NCI-H82 (cell line): ENCODE measurements around the gene PCNT.
A peak's percentile ranks its signal among the peaks of the same experiment; 100 is the strongest.
"Not testable (repeated sequence)": the region's sequence is repeated elsewhere in the genome, so short reads cannot be mapped to it uniquely, and the experiment has no call there.

Experiments
- DNase-seq: peaks from one replicate; lab custom pipeline; 2025; lab: John Stamatoyannopoulos, UW

PCNT gene

DNA sequence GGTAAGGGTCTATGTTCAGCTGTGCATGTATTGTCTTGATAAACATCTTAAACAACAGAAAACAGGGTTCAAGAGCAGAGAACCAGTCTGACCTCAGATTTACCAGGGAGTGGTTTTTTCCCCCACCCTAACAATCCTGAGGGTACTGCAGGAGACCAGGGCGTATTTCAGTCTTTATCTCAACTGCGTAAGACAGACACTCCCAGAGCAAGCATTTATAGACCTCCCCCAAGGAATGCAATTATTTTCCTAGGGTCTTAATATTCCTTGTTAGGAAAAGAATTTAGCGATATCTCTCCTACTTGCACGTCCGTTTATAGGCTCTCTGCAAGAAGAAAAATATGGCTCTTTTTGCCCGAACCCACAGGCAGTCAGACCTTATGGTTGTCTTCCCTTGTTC, 124.9 kb downstream of the PCNT start:
- DNase-seq = not testable (repeated sequence)

DNA sequence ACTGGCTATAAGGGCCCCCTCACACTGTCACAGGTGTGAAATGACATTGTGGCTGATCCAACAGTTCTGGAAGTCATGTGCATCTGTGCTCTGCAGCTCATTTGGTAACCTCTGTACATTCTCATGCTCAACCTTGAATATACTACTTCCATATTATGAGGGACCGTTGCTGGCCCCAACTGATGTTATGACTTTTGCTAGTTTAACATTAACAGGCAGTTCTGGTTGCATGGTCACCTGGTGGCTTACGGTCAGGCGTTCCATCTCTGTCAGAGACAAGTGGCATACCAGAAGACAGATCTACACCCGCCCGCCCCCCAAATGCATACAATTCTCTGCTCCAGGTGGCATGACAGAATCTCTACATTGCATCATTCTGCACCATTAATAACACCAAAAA, 128.8 kb downstream of the PCNT start:
- DNase-seq = no peak

DNA sequence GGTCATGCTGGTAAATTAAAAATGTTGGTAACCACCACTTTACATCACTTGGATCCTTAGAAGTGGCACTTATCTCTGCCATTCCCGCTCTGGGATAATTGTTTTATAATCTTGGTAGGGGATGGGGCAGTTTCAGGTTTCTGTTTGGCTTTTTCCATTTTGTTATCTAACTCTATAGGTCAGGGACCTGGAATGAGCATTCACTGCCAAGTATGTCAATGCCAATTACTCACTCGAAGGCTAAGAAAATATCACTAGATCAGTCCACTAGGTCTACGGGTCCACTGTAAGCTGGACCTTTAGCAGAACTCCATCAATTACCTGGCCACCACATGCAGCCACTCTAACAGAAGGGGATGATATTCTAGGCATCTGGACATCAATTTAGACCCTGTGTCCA, 130.2 kb downstream of the PCNT start:
- DNase-seq = no peak

DNA sequence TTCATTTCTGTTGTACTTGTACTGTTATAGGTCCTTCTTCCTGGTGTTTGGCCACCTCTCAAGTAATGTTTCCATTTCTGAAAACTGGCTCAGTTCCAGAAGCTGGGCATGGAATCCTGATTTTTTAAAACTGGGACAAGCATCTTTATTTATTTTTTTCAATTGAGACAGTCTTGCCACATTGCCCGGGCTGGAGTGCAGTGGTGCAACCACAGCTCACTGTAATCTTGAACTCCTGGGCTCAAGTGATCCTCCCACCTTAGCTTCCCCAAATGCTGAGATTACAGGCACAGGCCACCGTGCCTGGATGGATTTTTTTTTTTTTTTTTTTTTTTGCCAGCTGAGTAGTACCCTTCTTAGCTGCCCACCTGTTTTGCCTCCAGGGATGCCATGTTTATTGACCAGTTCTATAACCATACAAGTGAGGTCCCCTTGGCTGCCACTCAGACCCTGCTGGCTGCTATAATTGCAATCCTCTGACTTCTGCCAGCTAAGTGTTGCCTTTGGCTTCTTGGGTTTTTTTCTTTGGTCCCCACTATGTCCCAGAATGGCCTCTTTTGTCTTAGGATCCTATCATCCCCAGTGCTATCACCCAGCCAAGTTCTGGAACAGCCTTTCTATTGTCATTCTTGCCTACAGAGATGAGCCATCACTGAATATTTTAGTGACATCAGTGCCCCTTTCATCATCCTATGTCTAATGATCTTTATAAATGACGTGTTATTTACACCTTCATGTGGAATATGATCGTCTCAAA, 130.9 kb downstream of the PCNT start:
- no peak for DNase-seq

DNA sequence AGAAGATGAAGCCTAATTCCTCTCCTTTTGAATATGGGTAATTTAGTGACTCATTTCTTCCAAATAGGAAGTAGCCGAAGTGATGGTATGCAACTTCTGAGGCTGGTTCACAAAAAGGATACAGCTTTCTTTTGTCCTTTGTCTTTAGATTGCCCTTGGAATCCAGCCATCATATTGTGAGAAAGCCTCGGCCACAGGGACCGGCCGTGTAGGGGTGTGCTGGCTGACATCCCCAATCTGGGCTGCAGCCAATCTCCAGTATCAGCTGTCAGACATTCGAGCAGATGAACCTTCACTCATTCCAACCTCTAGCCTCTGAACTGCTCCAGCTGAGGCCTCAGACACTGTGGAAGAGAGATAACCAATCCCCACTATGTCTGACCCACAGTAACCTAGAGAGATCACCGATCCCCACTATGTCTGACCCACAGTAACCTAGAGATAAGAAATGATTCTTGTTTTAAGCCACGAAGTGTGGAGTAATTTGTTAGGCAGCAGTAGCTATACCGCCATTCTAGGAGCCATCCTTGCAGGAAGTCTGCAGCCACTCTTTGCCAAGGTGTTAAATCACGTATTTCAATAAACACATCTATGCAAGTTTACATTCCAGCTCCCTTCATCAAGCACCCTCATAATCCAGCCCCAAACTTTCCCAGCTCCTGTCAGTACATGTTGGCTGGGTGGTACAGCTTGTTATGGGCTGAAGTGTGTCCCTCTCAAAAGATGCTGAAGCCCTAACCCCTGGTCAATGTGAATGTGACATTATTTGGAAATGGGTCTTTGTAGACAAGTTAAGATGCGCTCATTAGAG, 131.8 kb downstream of the PCNT start:
- DNase-seq = no peak

DNA sequence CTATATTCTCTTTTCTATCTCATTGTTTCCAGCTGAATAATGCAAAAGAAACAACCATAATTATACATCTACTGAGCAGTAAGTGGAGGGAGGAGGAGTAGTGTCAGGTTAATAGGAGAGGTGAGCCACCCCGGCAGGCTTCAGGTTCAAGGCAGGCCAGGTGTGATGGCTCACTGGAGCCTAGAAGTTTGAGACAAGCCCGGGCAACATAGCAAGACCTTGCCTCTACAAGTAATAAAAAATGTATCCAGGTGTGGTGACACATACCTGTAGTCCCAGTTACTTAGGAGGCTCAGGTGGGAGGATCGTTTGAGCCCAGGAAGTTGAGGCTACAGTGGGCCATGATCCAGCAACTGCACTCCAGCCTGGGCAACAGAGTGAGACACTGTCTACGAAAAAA, 132.8 kb downstream of the PCNT start:
- DNase-seq = no peak

DNA sequence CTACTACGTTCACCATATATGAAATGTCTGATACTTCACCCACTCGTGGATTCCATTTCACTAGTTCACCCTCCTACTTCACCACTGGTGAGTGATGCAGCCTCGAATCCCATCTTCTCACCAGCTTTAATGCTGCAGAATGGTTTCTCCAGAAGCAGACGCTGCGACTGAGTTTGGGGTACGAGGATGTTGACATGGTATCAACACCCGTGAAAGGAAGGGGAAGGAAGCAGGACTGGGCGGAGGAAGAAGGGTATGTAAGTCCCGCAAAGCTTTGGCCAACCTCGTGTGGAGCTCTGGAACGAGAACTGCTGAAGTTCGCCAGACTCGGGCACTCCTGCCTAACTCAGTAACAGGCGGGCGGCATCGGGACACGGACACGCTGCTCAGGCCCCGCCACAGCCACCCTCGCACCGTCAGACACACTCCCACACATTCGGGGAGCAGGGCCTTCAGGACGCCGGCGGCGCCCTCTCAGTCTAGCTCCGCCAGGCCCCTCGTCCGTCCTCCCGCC, 133.9 kb downstream of the PCNT start:
- DNase-seq = peak; percentile 57

DNA sequence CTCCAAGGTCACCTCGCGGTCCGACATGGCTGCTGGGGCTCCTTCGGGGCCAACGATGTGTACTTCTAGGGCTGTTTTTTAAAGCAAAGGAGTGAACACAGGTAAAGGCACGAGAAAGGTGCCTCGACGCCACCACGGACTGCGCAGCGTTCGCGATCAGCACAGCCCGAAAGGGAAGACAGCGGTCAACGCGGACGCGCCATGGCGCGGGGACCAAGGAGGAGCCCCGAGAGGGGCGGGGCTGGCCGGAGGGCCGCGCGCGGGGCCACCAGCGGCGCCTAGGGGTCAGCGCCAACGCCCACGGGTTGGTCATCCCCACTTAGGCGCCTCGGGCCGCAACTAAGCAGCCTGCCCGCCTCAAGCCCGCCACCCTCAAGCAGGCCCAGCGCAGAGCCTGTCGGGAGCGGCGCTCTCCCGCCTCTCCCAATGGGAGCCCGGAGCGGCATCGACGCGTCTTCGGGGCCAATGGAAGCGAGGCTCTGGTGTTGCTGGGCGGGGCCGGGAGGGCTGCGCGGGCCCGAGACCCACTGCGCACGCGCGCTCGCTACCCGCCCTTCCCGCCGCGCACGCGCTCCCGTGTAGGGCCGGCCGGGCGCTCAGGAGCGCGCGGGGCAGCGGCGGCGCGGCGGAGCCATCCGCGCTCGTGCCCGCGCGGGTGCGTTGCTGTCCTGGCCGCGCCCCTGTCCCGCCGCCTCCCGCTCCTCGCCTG, 134.5 kb downstream of the PCNT start, which contains the start of gene DIP2A:
Gene DIP2A (plus strand): TSS at position 577 of the 709 bp plus-strand sequence. CDS start 241 bp downstream, outside the sequence.
- peak; percentile 99 for DNase-seq

DNA sequence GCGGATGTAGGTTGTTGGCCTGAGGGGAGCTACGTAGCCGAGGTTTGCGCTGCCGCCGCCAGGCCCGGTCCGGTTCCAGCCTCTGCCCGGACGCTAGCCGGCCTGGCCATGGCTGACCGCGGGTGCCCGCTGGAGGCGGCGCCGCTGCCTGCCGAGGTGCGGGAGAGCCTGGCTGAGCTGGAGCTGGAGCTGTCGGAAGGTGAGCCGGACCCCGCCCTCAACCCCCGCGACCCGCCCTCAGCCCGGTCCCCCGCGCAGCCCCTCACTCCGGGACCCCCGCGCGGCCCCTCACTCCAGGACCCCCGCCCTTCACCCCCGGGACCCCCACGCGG, 135.0 kb downstream of the PCNT start:
- no peak for DNase-seq

DNA sequence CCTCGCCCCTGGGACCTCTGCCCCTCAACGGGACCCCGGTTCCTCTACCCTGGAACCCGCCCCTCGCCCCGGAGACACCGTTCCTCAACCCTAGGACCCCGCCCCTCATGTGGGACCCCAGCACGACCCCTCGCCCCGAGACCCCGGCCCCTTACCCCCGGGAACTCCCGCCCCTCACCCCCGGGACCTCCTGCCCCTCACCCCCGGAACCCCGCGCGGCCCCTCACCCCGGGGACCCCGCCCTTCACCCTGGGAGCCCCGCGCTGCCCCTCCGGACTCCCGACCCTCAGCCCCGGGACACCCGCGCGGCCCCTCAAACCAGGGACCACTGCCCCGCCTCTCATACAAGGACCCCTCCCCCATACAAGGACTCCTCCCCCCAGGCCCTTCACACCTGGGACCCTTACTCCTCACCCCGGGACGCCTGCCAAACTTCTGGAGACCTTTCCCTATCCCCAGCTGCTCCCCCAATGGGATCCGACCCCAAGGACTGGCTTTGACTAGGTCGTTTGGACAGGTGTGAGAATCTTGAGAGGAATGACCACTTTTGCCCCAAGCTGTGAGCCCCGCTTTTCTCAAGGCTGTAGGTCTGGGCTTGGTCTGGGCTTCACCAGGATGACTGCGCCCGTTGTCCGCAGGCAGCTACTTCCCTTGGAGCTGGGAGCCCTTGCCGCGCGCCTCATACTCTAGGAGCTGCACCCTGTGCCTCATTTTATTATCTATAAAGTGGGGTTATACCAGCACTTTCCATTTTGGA, 135.6 kb downstream of the PCNT start:
- DNase-seq = peak; percentile 59

DNA sequence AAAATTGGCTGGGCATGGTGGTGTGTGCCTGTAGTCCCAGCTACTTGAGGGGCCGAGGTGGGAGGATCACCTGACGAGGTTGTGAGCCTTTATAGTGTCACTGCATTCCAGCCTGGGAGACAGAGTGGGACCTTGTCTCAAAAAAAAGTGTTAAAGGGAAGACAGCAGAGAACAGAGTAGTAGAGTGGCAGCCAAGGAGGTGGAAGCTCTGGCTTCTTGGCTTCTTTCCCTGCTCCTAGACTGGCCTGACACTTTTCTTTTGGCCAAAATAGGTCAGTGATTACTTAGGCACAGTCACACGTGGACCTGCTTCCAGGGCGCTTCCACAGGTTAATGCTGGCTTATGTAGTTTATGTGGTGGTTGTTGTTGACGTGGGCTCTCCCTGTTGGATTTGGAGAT, 138.0 kb downstream of the PCNT start:
- no peak for DNase-seq

DNA sequence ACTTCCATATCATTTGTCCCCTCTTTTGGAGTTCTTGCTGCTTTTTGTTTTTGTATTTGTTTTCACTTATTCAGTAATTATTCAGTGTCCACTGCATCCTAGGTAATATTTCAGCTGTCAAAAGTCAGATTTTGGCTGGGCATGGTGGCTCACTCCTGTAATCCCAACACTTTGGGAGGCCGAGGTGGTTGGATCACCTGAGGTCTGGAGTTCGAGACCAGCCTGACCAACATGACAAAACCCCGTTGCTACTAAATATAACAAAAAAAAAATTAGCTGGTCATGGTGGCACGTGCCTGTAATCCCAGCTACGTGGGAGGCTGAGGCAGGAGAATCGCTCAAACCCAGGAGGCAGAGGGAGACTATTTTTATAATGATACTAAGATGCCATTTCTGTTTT, 141.2 kb downstream of the PCNT start:
- DNase-seq = not testable (repeated sequence)

DNA sequence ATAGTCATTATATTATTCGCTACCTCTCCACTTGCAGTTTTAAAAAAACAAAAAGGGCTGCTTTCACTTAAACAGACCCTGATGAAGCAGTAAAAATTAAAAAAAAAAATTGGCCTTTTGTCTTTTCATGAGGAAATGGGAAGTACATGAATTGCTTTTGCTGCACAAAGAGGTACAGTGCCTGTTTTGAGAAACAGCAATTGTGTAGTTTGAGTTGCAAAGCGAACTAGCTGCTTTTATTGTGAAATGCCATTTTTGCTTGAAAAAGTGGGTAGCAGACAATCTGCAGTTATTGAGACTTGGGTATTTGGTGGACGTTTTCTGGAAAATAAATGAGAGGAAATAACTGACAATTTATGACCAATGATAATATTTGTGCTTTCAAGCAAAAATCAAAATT, 141.7 kb downstream of the PCNT start:
- DNase-seq = no peak

DNA sequence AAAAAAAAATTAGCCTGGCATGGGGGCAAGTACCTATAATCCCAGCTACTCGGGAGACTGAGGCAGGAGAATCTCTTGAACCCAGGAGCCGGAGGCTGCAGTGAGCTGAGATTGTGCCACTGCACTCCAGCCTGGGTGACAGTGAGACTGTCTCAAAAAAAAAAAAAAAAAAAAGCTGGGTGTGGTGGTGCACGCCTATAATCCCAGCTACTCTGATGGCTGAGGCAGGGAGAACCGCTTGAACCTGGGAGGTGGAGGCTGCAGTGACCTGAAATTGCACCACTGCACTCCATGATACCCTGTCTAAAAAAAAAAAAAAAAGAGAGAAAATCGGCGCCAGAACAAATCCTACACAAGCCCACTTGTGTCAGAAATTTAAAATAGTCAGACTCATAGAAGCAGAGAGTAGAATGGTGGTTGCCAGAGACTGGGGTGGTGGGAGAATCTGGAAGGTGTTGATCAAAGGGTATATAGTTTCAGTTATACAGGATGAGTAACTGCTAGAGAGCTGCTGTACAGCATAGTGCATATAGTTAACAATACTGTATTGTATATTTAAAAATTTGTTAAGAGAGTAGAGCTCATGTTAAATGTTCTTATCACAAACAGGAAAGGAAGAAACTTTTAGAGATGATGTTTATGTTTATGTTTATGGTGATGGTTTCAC, 144.3 kb downstream of the PCNT start:
- no peak for DNase-seq

DNA sequence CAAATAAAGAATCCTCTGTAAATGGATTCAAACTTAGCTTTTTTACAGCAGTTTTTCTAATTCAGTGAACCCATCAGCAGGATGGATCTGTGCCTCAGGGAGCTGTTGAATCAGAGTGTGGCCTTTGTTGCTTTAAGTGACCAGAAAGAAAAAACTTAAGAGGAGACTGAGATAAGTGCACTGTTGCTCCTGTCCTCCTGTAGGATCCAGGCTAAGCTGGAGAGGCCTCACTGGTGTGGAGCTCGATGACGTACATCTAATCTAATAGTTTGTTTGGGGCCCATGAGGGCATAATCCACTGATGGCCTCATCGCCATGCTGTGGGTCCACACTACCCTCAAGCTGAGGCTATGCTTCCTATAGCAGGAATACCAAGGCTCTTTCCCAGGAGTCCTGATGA, 145.3 kb downstream of the PCNT start:
- DNase-seq = peak; percentile 54

DNA sequence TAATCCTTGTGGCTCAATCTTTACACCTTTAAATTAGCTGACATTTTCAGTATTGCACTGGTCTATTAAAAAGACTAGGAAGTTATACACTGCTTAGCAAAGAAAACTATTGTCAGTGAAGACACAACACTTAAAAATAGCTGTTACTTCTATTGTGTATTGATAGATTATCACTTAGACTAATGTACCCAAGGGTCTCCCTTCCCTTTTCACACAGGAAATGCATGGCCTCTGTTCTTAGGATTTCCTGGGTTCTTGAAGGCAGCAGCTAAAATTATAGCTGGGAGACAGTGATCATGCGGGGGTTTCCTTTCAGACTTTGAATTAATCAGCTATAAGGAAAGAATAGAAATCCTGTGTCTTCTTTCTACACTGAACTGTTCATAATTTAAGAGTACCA, 147.6 kb downstream of the PCNT start:
- no peak for DNase-seq

DNA sequence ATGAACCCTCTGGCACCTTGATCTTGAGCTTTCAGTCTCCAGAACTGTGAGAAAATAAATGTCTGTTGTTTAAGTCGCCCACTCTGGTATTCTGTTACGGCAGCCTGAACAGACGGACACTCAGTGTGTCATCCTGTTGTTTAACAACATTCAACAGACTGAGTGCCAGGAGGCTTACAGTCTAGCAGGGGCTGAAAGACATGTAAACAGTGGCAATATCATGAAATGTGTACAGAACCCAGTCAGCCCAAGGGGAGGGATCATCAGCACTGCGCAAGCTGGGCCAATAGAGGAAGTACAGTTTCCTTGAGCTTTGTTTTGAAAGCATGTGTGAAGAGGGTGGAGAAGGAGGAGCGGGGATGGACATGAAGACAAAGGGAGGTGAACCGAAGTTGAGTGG, 148.3 kb downstream of the PCNT start:
- DNase-seq = no peak

DNA sequence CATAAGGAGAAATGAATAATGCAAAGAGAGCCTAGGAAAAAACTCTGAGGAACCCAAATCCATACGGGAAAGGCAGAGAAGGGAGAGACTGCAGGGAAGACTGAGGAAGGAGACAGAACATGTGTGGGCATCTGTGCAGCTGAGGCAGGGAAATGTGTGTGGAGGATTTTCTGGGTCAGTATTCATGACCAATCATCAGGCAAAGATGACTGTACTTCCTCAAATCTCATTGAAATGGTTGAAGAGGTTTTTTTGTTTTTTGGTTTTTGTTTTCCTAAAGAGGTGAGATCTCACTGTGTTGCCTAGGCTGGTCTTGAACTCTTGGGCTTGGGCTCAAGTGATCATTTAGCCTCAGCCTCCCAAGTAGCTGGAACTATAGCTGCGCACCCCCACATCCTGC, 150.4 kb downstream of the PCNT start:
- no peak for DNase-seq

DNA sequence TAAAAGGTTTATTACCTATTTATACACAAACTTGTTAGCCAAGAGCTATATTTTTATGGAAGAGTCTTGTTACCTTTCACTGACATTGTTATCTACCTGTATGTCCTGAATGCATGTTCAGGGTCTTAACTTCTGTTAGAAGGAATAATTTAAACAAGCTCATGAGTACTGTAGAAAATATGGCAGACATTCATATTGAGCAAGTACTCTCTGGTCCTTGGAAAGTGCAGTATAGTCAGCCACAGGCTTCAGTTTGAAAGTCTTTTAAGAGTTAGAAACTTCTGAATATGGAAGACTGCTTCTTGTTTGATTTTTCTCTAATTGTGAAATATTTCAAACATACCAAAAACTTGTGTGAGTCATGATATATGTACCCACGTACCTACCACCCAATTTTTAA, 151.3 kb downstream of the PCNT start:
- no peak for DNase-seq

DNA sequence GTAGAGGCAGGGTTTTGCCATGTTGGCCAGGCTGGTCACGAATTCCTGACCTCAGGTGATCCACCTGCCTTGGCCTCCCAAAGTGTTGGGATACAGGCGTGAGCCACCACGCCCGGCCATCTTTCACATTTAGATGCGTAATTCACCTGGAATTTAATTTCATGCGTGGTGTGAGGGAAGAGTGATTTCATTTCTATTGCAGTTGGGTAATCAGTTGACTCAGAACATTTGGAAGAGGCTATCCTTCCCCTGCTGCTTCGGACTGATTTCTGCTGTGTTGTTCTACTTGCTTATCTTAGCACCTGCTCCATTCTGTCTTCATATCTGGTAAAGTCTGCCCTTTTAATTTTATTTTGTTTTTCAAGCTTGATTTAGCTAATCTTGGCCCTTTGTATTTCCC, 153.8 kb downstream of the PCNT start:
- DNase-seq = no peak

DNA sequence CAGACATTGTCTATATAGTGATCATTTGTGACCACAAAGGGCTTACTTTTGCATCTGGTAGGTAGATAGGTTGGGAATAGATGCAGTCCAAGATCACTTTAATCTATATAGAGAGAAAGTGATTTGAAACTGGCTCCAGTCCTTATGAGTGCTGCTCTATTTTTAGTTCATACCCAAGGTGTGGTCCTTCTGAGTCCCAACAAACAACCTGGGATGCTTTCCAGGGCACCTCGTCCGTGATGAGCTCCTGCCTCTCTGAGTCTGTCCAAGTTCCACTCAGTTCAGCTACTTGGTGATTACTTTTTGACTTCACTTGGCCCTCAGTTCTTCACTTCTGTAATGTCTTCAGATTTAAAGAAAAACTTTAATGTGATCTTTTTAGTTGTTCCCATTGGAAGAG, 155.0 kb downstream of the PCNT start:
- no peak for DNase-seq
